Measurements from ENCODE around the gene ADGRG1.

ADGRG1 gene

DNA sequence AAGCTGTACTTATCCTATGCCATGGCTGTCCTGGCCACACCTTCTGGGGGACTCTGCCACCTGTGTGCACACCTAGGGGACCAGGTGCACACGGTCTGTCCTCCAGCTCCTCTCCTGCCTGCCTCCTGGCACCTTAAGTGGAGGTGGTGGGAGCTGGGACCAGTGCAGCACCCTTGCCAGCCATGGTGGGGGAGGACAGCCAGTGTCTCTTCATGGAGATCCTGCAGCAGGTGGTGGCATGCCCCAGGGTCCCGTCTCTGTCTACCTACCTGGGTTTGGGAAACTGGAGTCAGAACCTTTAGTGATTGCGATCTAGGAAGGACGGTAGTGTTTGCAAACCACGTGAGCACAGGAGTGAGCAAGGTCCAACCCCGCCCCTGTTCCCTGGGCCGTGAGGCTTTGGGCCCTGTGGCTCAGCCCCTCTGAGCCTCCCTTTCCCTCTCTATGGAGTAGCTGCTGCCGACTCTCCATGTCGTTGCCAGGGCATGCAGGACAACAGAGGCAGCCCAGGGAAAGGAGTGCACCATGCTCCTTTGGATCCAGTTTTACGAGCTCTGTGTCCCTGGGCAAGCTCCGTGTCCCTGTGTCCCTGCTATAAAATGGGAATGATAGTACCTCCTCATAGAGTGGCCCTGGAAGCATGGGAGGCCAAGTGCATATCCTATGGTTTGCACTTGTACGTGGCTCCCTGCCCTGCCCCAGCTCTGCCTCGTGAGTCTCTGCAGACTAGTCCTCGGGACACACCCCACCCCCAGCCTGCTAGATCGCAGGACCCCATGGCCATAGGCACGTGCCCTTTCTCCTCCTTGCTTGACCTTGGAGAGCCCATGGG lies 7.1 kb downstream of the ADGRG1 start:
- DNase-seq (ENCODE audit: low spot score), result no peak

DNA sequence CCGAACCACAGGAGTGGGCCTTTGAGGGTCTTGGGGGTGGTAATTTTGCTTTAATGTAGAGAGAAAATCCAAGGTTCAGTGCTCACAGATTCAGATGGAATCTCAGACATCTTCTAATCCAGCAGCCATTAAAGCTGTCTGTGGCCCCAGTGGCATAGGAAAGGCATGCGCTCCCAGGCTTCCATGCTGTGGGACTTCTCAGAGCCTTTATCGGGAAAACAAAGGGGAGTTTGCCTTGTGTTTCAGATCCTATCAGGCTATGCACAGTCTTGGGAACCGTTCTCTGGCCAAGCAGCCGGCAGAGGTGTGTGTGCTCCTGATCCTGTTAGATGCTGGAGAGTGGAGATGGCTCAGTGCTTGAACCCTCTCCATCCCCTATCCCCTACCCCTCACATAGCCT lies 7.8 kb downstream of the ADGRG1 start:
- DNase-seq (ENCODE audit: low spot score), result no peak

DNA sequence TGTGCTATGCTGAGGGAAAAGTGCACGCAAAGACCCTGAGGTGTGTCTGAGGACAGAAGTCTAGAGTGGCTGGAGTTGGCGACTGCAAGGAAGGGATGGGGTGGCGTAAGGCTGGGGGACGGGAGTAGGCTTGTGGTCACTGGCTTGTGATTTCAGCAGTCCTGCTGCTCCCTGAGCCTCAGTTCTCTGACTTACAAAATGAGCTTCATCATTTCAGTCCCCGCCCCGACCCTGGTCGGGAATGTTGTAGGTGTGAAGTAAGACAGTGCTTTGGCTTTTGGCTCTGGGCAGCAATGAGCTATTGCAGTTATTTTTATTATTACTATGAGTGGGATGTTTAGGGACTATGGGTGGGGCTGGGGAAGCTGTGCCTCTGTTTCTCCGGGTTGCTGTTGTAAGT lies 8.6 kb downstream of the ADGRG1 start:
- DNase-seq (ENCODE audit: low spot score), result no peak

DNA sequence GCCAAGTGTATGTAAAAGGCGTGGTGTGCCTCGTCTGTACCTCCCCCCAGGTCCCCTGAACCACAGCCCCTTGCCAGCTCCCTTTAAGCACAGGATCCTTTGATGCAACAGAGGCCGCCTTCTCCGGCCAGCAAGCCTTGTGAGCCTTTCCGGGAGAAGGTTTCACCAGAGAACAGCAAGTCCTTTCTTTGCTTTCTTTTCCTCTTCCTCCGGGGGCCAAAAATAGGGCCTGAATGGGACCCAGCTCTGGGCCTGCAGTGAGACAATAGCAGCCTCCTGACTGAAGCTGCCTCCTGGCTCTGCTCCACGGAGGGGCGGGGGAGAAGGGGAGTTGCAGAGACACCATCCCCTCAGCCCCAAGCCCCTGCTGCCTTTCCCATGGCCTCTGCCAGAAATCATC lies 9.0 kb downstream of the ADGRG1 start:
- DNase-seq (ENCODE audit: low spot score), result no peak

DNA sequence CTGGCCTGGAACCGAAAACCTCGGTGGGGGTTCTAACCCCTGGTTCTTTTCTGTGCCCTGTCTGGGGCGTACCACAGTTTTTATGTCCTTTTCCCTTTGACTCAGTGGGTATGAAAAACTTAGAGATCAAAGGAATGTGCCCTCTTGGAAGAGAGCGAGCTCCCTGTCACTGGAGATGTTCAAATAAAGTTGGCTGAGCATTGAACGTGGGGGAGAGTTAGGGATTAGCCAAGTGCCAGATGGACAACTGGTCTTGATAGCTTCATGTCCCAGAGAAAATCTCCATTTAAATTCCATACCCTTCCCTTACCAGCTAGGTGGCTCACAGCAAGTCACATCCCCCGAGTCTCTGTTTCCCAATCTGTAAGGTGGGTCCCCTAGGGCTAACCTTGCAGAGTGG lies 9.5 kb downstream of the ADGRG1 start:
- DNase-seq (ENCODE audit: low spot score), result no peak

DNA sequence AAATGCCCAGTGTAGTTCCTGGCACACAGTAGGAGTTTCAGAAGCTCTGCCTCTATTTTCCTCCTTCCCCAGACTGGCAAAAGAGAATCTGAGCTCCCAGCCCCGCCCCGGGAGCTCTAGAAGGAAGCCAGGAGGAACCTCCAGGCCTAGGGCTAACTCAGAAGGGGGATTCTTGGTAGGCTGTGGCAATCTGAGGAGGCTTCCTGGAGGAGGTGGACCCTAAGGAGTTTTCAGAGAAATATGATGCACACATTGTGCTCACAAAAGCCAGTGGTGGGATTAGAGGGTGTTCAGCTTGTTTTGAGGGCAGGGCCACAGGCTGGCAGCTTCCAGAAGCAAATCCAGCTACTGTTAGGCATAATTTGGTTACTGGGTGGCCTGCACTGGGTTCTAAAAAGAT lies 10.0 kb downstream of the ADGRG1 start:
- DNase-seq (ENCODE audit: low spot score), result no peak

DNA sequence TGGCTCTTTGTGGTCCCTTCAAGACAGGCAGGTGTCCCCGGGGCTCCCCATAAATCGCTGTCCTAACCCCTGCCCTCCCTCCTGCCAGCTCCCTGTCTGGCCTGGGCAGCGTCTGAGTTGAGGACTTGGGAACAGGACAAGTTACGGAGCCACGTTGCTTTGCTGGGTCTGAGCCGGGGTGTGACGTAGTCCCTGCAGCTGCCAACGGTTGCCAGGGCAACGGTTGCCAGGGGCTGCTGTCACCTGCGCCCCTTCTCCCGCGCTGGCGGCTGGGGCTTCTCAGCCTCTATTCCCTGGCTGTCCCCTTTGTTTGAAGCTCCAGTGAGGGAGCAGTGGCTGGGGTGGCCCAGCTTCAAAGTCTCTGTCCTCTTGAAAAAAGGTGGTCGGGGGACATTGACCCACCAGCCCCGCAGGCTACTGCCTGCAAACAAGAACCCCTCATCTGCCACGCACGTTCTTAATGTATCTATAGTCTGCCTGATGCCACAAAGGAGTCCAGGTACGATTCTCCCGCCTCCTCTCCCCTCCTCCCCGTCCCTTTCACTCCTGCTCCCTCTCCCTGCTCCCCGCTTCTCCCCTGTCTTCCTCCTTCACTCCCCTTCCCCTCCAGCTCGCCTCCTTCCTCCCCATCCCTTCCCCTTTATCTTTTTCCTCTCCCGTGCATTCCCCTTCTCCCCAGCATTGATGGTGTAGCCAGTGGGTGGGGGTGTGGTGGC lies 10.9 kb downstream of the ADGRG1 start:
- no peak for DNase-seq (ENCODE audit: low spot score)

DNA sequence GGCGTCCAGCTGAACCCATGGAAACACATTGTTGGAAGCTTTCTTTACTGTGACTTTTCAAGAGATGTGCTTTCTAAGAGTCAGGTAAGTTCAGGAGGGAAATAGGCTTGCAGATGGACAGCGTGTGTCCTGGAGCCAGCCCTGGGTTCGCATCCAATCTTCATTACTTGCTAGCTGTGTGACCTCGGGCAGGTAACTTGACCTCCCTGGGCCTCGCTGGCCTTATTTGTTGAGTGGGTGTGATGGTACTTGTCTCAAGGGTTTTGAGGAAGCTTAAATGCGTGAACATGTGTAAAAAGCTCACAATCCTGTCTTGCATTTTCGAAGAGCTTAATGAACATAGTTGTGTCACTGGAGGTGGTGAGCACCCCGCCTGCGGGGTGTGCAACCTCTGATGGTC lies 11.8 kb downstream of the ADGRG1 start:
- no peak for DNase-seq (ENCODE audit: low spot score)

DNA sequence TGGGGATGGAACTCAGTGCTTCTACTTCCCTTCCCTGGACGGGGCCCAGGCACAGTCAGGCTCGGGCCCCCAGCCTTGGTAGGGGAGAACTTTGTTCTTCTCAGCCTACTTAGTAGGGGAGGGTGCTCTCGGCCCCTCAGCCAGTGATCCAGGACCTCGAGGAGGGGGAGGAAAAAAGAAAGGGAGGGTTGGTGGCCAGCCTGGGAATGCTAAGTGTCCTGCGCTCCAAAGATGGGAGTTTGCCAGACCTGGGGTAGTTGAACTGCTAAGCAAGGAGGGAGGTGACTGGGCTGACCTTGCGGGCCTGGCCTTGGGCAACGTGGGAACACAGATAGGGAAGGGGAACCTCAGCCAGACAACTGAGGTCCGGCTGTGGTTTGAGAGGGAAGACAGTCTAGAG lies 12.2 kb downstream of the ADGRG1 start:
- no peak for DNase-seq (ENCODE audit: low spot score)

DNA sequence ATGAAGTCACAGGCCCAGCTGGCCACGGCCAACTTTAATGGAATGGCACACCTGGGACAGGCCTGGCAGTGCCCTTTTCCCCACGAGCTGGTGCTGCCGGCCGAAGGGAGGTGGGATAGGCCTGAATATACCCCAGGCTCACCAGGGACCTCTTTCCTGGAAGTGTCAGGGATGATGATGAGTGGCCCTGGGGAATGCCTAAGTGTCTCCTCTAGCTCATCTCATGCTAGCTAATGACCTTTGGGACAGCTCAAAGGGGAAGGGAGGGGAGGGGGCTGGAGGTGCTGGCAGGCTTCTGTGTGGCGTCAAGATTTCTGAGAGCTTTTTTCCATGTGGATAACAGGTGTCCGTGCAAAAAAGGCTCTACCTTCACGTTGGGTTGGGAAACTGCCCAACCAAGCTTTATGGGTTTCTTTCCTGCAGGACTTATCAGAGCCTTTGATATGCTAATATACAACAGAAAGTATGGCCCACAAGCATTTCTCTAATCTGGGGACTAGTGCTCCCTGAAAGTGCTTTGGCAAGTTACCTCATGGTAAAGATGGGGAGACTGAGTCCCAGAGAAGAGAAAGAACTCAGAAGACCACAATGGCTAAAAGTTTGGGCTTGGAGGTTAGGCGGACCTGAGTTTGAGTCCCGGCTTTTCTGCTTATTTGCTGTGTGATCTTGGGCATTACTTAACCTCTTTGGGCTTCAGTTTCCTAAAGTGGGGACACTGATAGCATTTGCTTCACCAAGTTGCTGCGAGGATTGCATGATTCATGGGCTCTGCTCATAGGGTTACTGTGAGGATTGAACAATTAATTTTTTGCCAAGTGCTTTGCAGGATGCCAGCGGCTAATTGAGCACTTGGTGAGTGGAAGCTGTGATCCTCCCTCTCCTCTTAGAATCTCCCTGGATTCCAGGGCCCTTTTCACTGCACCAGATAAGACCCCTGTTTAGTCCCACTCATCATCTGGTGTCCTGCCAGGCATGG lies 14.0 kb downstream of the ADGRG1 start:
- no peak for DNase-seq (ENCODE audit: low spot score)

DNA sequence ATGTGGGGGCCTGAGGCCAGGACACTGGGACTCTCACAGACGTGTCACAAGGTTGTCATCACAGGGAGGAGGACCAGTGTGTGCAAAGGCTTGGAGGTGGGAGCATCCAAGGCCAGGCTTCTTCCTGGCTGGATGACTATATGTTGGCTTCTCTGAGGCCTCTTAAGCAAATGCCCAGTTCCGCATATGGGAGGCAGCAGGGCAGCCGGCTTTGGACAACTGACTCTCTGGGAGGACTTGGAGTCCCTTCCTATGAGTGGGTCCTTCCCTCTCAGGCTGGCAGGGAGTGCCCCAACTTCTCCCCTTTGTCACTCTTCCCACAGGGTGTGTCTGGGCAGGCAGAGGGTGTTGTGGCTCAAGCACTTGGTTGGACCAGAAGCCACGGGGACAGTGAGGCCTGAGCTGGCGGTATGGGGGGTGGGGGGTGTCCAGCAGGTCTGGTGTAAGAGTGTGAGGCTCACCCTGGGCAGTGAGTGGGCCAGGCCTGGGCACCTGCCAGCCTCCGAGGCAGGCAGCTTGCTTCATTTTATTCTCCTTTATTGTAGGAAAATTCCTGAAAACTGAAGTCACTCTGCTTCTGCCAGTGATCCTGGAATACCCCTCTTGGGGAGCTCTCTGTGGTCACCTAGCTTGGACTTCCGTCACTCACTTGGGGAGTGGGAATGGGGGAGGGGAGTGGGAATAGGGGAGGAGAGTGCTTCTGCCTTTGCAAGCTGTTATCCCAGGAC lies 14.9 kb downstream of the ADGRG1 start:
- DNase-seq (ENCODE audit: low spot score), result peak; percentile 55

DNA sequence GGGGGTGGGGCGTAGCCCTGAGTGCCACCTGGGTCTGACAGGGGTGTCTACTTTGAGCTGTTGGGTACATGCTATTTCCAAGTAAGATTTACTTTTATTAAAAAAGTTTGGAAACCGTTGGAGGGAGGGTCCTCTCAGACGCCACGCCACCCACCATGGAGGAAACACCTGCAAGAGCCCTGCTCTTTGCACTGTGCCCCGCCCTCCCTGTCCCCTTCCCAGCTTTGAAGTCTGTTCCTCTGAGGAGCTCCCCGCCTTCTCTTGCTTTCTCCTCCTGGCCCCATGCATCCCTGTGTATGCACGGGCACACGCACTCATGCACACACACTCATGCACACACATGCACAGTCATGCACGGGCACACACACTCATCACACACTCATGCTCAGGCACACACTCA lies 15.5 kb downstream of the ADGRG1 start:
- no peak for DNase-seq (ENCODE audit: low spot score)

DNA sequence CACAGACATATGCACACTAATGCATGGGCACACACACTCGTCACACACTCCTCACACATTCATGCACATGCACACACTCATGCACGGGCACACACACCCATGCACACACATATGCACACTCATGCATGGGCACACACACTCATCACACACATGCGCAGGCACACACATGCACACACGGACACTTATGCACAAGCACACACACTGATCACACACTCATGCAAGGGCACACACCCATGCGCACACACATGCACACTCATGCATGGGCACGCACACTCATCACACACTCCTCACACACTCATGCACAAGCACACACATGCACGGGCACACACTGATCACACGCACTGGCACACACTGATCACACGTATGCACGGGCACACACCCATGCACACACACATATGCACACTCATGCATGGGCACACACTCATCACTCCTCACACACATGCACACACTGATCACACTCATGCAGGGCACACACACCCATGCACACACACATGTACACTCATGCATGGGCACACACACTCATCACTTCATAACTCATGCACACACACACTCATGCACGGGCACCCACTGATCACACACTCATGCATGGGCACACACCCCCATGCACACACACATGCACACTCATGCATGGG lies 16.1 kb downstream of the ADGRG1 start:
- DNase-seq (ENCODE audit: low spot score), result no peak

DNA sequence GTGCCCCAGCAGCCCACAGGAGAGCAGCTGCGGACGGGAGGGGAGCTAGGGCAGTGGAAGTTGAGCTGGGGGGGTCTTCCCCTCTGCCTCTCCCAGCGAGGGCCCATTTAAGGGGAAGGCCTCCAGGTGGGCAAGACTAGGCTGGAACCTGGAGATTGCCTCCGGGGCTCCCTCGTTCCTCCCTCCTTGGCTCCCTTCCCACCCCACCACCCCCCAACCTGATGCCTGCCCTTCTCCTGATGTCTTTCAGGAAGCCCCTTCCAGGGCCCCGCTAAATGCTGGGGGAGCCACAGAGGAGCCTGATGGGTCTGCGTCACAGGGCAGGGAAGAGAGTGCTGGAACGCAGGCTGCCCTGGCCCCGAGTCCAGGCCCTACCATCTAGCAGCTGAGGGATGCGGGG lies 16.7 kb downstream of the ADGRG1 start:
- DNase-seq (ENCODE audit: low spot score), result no peak

DNA sequence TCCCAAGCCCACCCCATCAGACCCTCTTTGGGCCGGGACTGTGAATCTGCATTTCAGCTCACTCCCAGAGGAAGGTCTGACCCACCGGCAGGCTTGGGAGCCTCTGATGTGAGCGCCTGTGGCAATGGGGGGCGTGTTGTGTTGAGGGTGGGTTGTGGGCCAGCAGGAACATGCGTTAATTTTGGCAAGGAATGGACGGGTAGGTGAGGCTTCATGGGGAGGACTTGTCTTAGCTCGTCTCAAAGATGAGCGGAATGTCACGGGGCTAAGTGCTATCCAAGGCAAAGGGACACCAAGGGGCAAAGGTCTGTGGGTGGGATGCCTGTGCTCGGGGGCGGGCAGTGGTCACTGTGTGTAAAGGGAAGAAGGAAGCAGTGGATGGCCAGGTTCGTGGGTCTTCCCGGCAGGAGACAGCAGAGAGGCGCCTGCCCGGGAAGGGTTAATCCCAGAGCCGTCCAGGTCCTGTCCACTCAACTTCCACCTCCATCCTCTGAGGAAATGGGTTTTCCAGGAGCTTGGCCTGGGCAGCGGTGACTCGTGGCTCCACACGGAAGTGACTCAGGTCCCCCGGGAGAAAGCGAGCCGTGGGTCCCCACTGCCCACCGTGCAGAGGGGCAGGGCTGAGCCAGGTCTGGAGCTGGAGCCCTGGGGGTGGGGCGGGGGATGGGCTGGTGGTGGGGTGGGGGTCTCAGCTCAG lies 17.4 kb downstream of the ADGRG1 start:
- DNase-seq (ENCODE audit: low spot score), result peak; percentile 84

DNA sequence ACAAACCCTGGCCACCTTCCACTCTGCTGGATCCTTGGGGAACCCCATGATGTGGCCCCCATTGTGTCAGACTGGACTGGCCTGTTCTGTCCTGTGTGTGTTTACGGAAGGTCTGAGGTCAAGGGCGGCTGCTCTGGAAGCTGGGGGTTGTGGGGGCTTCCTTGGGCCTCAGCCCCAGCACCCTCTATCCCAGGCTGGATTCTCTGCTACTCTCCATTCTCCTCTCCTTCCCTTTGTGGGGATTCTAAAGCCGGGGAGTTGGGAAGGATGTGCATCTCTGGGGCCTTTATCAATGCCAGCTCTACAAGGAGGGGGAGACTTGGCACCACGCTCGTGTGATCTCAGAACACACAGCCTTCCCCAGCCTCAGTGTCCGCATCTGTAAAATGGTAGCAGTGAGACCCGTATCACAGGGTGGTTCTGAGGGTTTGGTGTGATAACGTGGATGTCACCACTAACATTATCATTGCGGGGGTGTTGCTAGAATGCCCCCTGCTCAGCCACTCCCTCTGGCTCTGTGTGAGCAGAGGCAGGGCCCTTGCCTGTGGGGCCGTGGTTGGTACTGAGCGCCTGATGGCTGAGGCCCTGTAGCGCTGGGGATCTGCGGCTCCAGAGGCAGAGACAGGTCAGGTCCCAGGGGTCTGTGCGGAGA lies 18.1 kb downstream of the ADGRG1 start:
- no peak for DNase-seq (ENCODE audit: low spot score)

DNA sequence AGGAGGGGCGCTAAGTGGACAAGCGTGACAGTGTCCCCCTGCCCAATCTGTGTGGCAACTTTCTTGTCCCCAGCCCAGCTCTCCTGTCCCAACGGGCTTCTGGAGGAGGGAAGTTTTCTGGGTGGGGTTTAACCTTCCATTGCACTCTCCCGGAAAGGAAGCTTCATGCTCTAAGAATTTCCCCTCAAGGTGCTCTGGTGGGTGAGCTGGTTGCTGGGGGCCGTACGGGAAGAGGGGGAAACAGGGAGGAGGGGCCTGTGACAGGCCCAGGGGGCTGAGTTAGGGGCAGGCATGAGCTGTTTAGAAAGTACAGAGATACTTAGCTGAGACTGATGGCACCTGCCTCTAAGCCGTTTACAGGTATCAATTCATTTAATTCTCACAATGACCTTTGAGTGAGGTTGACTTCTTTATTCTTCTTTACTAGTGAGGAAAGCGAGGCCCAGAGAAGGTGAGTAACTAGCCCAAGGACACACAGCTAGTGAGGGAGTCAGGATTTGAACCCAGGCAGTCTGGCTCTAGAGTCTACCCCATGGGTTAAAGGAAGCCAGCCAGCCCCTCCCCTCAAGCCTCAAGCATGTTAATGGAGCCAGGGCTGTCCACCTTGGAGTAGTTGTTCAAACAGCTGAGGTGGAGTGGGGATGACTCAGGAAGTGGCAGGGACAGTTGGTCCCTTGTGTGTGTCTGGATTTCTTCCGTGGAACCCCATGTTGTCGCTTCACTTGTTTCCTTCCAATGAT lies 18.9 kb downstream of the ADGRG1 start:
- no peak for DNase-seq (ENCODE audit: low spot score)

DNA sequence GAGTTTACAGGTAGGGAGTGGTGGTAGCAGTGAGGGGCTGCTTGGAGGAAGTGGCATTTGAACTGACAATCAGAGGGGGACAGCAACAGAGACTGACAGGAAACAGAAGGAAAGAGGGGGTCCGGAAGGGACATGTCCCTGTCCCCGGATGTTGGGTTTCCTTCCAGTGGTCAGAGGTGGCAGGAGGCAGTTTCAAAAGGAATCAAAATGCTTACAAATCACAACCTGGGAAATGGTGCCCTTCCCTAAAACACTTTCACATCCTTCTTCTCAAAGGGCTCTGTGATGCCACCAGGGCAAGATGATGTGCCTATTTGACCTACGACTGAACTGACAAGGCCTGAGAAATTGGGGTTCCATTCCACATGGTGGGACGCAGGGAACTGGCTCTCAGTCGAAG lies 19.7 kb downstream of the ADGRG1 start:
- DNase-seq (ENCODE audit: low spot score), result no peak
